VCaP (cell line): ENCODE measurements around the gene ITIH5.

Source experiments
- H3K27ac ChIP-seq: fragments of 450-650 bp; 2 replicates; pipeline ENCODE4 v1.5.1; 2017
- TF ChIP-seq, protein P1 (sequence below): fragments of 450-650 bp; conservative IDR thresholded peaks from 2 replicates; pipeline ENCODE4 v1.5.1; 2017; ENCODE audit warnings: mild to moderate bottlenecking, moderate library complexity

Gene ITIH5

GRCh38 chr10:7611909-7612308 is 54.9 kb downstream of the ITIH5 start:
- TF ChIP-seq, protein P1, sequence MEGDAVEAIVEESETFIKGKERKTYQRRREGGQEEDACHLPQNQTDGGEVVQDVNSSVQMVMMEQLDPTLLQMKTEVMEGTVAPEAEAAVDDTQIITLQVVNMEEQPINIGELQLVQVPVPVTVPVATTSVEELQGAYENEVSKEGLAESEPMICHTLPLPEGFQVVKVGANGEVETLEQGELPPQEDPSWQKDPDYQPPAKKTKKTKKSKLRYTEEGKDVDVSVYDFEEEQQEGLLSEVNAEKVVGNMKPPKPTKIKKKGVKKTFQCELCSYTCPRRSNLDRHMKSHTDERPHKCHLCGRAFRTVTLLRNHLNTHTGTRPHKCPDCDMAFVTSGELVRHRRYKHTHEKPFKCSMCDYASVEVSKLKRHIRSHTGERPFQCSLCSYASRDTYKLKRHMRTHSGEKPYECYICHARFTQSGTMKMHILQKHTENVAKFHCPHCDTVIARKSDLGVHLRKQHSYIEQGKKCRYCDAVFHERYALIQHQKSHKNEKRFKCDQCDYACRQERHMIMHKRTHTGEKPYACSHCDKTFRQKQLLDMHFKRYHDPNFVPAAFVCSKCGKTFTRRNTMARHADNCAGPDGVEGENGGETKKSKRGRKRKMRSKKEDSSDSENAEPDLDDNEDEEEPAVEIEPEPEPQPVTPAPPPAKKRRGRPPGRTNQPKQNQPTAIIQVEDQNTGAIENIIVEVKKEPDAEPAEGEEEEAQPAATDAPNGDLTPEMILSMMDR: no peak
- H3K27ac ChIP-seq: no peak overlapping the region

- TF ChIP-seq, protein P1: no peak
Measured at GRCh38 chr10:7610651-7611389, 55.9 kb downstream of the ITIH5 start.

GRCh38 chr10:7610026-7610425 is 56.7 kb downstream of the ITIH5 start:
- TF ChIP-seq, protein P1: no peak
- H3K27ac ChIP-seq: no peak overlapping the region

More at GRCh38 chr10:7610651-7611389, 55.9 kb downstream of the ITIH5 start:
- H3K27ac ChIP-seq: no peak overlapping the region

DNA sequence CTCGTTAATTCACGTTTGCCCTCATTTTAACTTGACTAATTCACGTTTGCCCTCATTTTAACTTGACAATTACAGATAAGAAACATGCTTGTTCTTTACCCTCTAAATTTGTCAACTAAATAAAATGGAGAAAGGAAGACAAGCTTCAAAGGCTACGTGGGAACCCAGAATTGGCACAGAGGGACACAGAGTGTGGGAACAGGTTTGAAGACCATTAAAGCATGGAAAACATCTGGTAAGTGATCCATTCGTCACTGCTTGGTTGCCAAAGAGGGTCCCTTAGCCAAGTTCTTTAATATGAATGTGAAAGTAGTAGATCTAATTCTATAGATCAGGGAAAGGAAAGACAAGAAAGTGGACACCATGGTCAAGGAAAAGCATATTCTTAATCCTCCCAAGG is 57.2 kb downstream of the ITIH5 start:
- TF ChIP-seq, protein P1: no peak
- no peak overlapping the region for H3K27ac ChIP-seq

DNA sequence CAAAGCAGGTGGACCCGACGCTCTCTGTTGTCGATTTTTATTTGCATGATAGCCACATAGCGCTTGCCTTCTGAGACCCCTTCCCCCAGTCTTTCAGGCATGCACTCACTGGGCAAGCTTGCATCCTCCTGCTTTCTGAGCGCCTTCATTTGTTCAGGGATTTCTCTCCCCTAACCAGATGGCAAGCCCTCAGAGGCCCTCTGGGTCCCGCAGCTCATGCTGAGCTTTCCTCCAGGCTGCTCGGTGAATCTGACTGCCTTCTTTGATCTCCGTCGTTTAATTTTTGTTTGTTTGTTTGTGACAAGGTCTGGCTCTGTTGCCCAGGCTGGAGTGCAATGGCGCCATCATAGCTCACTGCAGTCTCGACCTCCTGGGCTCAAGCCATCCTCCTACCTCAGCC is 58.8 kb downstream of the ITIH5 start:
- TF ChIP-seq, protein P1: no peak
- H3K27ac ChIP-seq: no peak overlapping the region

DNA sequence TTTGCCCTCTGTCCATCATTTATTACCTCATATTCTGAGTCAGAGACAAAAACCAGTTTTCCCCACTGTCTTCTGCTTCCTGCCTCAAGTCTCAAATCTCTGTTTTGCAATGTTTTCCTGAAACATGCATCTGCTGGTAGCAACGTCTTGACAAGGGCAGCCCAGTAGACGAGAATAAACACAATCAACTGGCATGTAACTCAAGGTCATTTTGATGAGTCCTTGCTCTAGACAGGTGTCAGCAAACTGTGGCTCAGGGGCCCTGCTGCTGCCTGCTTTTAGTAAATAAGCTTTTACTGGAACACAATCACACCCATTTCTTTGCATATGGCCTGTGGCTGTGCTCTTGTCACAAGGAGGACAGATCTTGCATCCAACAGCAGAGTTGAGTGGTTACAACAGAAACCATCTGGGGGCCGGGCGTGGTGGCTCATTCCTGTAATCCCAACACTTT is 59.8 kb downstream of the ITIH5 start:
- H3K27ac ChIP-seq: no peak overlapping the region
- TF ChIP-seq, protein P1: no peak

DNA sequence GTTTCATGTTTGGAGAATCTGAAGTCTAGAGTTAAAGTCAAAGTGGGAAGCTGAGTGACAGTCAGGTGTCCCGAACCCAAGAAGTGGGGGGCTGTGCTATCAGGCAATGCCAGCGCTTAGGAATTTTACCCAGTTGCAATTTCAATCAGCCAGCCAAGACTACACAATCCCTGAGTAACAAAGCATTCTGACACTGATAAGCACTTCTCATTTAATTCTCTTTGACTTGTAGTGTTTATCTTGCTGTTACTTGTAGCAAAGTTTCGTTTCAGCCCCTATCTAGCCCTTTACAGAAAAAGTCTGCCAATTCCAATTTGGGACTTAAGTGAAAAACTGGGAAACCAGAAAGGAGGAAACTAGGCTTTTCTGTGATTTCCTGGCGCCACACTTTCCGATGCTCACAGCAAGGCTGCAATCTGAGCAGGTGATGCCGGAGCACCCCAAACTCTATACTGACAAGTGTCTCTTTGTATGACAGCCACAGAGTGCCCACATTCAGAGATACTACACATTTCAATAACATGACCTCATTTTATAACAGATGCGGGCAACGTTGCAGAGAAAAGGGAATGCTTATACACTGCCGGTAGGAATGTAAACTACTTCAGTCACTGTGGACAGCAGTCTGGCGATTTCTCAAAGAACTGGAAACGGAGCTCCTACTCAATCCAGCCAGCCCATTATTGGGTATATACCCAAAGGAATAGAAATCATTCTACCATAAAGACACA is 61.0 kb downstream of the ITIH5 start:
- H3K27ac ChIP-seq: no peak overlapping the region
- TF ChIP-seq, protein P1: no peak
